Nephron (organoid): ENCODE results near the gene CNTN3.

ENCODE experiments used
- H3K27ac Mint-ChIP-seq, 3 experiments: 2 replicates each; pipeline ENCODE4 v1.8.0; 2020; ENCODE audit warnings: mixed read lengths in 3 of 3, mild to moderate bottlenecking in 2 of 3, moderate library complexity in 1 of 3
- H3K27me3 Mint-ChIP-seq: 2 replicates; pipeline ENCODE4 v1.8.0; 2021; ENCODE audit warnings: low read depth, mild to moderate bottlenecking, moderate library complexity, mixed read lengths
- H3K36me3 Mint-ChIP-seq: 2 replicates; pipeline ENCODE4 v1.8.0; 2020; ENCODE audit warnings: low read depth, mixed read lengths
- H3K4me1 Mint-ChIP-seq: 2 replicates; pipeline ENCODE4 v1.8.0; 2020; ENCODE audit warnings: mixed read lengths
- H3K4me3 Mint-ChIP-seq, 3 experiments: 2 replicates each; pipeline ENCODE4 v1.8.0; 2020; ENCODE audit warnings: mild to moderate bottlenecking in 3 of 3, mixed read lengths in 3 of 3, moderate library complexity in 2 of 3
- H3K9me3 Mint-ChIP-seq: 2 replicates; pipeline ENCODE4 v1.8.0; 2020; ENCODE audit warnings: mixed read lengths
- CTCF ChIP-seq, 3 experiments: fragments of 200-600 bp; sonication (generic); IDR thresholded peaks; one replicate each; pipeline ENCODE4 v1.5.0; 2021; ENCODE audit warnings: antibody characterized with exemption in 3 of 3; ENCODE audit not compliant: unreplicated experiment in 3 of 3

CNTN3 gene

GRCh38 chr3:74584782-74585181 lies 29.7 kb downstream of the CNTN3 start:
- peaks cover 5% of the 10 kb centered on the region for H3K9me3 Mint-ChIP-seq
- H3K4me1 Mint-ChIP-seq = no peaks in the 10 kb centered on the region
- no peak overlapping the region for H3K27ac Mint-ChIP-seq
- no peak for TF ChIP-seq CTCF (IDR thresholded peaks at IDR 0.05; ENCODE audit: unreplicated experiment in 3 of 3)
- H3K36me3 Mint-ChIP-seq = no peaks in the 10 kb centered on the region
- H3K4me3 Mint-ChIP-seq = no peak overlapping the region
- H3K27me3 Mint-ChIP-seq = no peaks in the 10 kb centered on the region

DNA sequence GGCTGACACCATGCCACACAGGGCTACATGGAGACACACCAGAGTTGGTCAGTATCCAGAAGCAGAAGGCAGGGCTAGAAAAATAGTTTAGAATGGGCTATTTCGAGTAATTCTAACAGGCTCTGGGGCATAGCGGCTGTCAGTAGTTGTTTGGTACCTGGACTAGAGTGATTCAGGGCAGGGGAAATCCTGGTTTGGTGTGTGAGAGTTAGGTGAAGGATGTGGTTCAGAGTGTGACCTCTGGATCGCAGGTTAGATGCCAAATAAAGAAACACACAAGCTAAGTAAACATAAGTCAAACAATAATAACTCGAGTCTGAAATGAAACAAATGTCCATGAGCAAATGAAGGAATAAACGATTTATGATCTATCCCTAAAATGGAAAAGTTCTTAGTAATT lies 31.5 kb downstream of the CNTN3 start:
- H3K9me3 Mint-ChIP-seq = peaks cover 6% of the 10 kb centered on the region
- H3K36me3 Mint-ChIP-seq = no peaks in the 10 kb centered on the region
- H3K4me1 Mint-ChIP-seq = no peaks in the 10 kb centered on the region
- H3K27ac Mint-ChIP-seq = no peak overlapping the region
- H3K27me3 Mint-ChIP-seq = no peaks in the 10 kb centered on the region
- H3K4me3 Mint-ChIP-seq = no peak overlapping the region
- no peak for TF ChIP-seq CTCF (IDR thresholded peaks at IDR 0.05; ENCODE audit: unreplicated experiment in 3 of 3)

- Mint-ChIP-seq H3K27me3 (no peaks in the 10 kb centered on the region), H3K27ac (no peak overlapping the region), H3K4me1 (peaks cover 8% of the 10 kb centered on the region), H3K9me3 (peaks cover 2% of the 10 kb centered on the region), H3K4me3 (no peak overlapping the region), H3K36me3 (no peaks in the 10 kb centered on the region)
- TF ChIP-seq CTCF (IDR thresholded peaks at IDR 0.05; ENCODE audit: unreplicated experiment in 3 of 3) = no peak
Observed at GRCh38 chr3:74575857-74576256, 38.6 kb downstream of the CNTN3 start.

DNA sequence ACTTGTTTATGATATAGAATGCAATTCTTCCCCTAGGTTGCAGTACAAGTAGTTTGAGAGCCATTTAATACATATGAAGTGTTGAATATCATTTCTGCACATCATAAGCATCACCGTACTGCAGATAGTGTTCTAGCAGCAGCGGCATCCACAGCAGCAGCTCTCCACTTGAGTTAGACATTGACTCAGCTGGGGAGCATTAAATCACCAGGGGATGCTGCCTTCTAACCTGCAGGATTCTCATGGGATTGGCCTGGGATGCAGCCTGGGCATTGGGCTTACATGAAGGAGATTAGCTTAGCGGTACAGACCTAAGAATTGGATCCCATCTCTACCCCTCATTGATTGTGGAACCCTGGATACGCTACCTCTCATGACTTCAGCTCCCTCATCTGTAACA lies 43.3 kb downstream of the CNTN3 start:
- TF ChIP-seq CTCF (IDR thresholded peaks at IDR 0.05; ENCODE audit: unreplicated experiment in 3 of 3) = no peak
- Mint-ChIP-seq H3K36me3 (no peaks in the 10 kb centered on the region), H3K27ac (no peak overlapping the region), H3K4me1 (no peaks in the 10 kb centered on the region), H3K27me3 (no peaks in the 10 kb centered on the region), H3K9me3 (no peaks in the 10 kb centered on the region), H3K4me3 (no peak overlapping the region)
